ENCODE results near the gene COL20A1.

Gene COL20A1

GRCh38 chr20:63285636-63286615 is 7.1 kb upstream of the COL20A1 start:
- ChIA-PET POLR2A (no interaction called here), CTCF (interaction anchor here (1.2 to 1.7 kb wide), 2 partner anchors 9 to 63 kb away, joined by 4 to 6 read pairs; no protein-coding TSS in a partner anchor)
- DNase-seq (ENCODE audit: extremely low spot score): no peak

GRCh38 chr20:63286781-63287696 is 5.9 kb upstream of the COL20A1 start:
- CTCF ChIA-PET: interaction anchor here (1.2 to 1.7 kb wide), 2 partner anchors 8 to 64 kb away, joined by 4 to 6 read pairs; no protein-coding TSS in a partner anchor
- no peak for DNase-seq (ENCODE audit: extremely low spot score)
- POLR2A ChIA-PET: no interaction called here
- TF ChIP-seq CTCF (IDR thresholded peaks at IDR 0.05; ENCODE audit: control extremely low read depth, extremely low read depth, low read depth, missing control alignments): no peak

More at GRCh38 chr20:63285636-63286615, 7.1 kb upstream of the COL20A1 start:
- TF ChIP-seq CTCF (IDR thresholded peaks at IDR 0.05; ENCODE audit: control extremely low read depth, extremely low read depth, low read depth, missing control alignments): no peak

DNA sequence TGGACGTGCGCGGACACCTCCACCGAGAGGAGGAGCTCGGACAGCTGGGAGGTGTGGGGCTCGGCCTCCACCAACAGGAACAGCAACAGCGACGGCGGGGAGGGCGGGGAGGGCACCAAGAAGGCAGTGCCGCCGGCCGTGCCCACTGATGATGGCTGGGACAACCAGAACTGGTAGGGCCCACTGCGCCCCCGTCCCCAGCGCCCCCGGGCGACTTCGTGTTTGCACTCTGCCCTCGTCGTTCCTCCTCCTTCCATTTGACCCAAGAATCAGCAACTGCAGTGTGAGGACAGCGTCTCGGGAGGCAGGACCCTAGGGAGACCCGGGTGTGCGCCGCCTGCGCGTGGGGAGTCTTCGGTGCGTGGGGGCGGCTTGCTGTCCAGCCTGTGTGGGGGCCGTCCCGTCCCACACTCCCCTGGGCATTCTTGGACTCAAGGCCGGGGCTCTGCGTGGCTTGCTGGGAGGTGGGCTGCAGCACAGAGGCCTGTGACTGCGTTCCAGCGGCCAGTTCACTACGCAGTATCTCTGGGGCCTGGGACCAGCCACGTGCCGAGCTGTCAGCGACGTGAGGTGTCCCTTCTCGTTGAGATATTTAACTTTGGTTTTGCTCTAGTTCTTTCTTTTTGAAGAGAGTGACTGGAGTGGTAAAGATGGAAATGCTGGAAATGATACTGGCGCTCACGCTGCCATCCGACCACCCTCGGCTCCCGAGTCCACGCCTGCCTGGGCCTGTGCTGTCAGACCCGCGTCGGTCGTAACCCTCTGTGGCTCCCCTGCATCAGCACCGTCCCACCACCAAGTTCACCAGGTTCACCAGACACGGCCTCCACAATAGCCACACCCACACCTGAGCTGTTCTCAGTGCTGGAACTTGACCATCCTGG is 5.0 kb upstream of the COL20A1 start:
- POLR2A ChIA-PET: no interaction called here
- no peak for TF ChIP-seq CTCF (IDR thresholded peaks at IDR 0.05; ENCODE audit: control extremely low read depth, extremely low read depth, low read depth, missing control alignments)
- no peak for DNase-seq (ENCODE audit: extremely low spot score)
- CTCF ChIA-PET: interaction anchor here (1.7 kb wide), 1 partner anchor 65 kb away, joined by 6 read pairs; no protein-coding TSS in a partner anchor

GRCh38 chr20:63288581-63289251 is 4.3 kb upstream of the COL20A1 start:
- POLR2A ChIA-PET: no interaction called here
- no peak for TF ChIP-seq CTCF (IDR thresholded peaks at IDR 0.05; ENCODE audit: control extremely low read depth, extremely low read depth, low read depth, missing control alignments)
- no peak for DNase-seq (ENCODE audit: extremely low spot score)
- CTCF ChIA-PET: no interaction called here

DNA sequence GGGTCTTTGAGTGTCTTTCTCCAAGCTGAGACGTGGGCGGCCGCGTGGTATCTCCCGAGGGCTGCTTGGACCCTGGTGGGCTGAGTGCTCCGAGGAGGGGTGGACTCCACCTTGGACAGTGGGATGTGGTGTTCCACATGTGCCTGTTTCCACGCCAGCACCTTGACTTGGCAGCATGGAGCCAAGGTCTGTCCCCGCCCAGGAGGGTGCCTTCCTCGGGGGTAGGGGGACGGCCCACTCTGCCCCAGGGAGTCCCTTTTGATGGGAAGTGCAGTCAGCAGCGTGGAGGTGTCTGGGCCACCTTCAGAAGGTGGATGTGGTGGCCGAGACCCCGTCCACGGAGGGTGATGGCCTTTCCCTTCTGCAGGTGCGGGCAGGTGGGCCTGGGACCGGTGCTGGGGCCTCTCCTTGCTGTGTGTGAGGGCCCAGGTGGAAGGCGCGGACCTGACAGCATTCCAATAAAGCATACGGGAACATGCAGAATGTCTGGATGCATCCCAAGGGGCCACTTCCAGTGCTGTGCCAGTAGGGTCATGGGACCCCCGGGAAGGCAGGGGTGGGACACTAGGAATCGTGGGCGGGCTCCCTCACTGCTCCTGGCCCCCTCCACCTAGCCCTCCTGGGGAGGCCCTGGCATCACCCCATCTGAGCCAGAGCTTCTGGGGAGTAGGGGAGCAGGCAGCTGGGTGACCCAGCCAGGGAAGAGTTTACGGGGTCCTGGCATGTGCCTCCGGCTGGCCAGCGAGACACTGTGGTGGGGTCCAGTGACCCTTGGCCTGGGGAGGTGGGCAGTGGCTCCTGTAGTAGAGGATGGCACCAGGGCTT is 3.5 kb upstream of the COL20A1 start:
- no peak for TF ChIP-seq CTCF (IDR thresholded peaks at IDR 0.05; ENCODE audit: control extremely low read depth, extremely low read depth, low read depth, missing control alignments)
- ChIA-PET CTCF (interaction anchor here (1.0 to 1.8 kb wide), 3 partner anchors 8 to 234 kb away, joined by 3 to 9 read pairs (median 4); no protein-coding TSS in a partner anchor), POLR2A (no interaction called here)
- no peak for DNase-seq (ENCODE audit: extremely low spot score)
